ENCODE results near the gene PRICKLE1.

Gene PRICKLE1

DNA sequence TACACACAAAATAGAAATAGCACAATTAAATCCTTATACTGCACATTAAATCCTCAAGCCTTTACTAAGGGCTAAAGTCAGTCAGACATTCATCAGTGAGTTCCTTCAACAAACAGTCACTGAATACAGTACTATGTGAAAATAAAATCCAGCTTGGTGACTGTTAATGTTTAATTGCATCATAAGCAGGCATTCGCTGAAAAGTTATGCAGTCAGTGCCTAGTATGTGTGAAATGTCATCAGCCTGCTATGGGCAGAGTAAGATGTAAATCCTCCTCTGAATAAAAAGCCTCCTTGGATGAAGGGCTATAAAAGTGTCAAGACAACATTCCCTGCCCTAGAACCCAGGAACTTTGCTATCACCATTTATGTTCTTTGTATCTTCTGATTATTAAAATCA lies 116.4 kb downstream of the PRICKLE1 start:
- no peak for TF ChIP-seq CTCF (conservative IDR thresholded peaks at IDR 0.05)

DNA sequence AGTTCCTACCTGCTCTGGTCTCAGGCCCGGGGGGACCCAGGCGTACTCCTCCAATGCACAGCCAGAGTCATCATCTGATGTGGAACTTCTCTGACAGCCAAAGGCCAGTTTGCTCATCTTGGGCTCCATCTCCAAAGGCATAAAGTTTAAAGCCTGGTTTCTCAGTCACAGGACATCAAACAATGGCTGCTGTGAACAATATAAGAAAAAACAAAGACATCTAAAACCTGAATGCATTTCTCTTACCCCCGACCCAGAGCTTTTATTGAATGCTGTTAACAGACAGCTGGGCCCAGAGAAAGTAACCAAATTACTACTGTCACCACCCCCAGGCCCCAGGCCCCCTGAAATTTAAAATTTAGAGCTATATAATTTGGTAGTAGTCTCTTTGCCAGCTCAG lies 117.2 kb downstream of the PRICKLE1 start:
- no peak for TF ChIP-seq CTCF (conservative IDR thresholded peaks at IDR 0.05)
- no peak overlapping the region for H3K27ac ChIP-seq

More for the DNA sequence above, 116.4 kb downstream of the PRICKLE1 start:
- no peak overlapping the region for H3K27ac ChIP-seq

GRCh38 chr12:42469355-42470175 lies 120.0 kb downstream of the PRICKLE1 start:
- H3K27ac ChIP-seq, result no peak overlapping the region
- no peak for TF ChIP-seq CTCF (conservative IDR thresholded peaks at IDR 0.05)

GRCh38 chr12:42468921-42469320 lies 120.6 kb downstream of the PRICKLE1 start:
- no peak overlapping the region for H3K27ac ChIP-seq
- no peak for TF ChIP-seq CTCF (conservative IDR thresholded peaks at IDR 0.05)

GRCh38 chr12:42468341-42468821 lies 121.2 kb downstream of the PRICKLE1 start:
- no peak overlapping the region for H3K27ac ChIP-seq
- TF ChIP-seq CTCF (conservative IDR thresholded peaks at IDR 0.05), result no peak

- no peak for TF ChIP-seq CTCF (conservative IDR thresholded peaks at IDR 0.05)
- H3K27ac ChIP-seq, result no peak overlapping the region
Measured at GRCh38 chr12:42463671-42464070, 125.9 kb downstream of the PRICKLE1 start.

GRCh38 chr12:42462486-42462885 lies 127.1 kb downstream of the PRICKLE1 start:
- no peak for TF ChIP-seq CTCF (conservative IDR thresholded peaks at IDR 0.05)
- H3K27ac ChIP-seq, result no peak overlapping the region

All from VCaP (cell line).